Gastrocnemius medialis (tissue), 4 donors: ENCODE data around the gene MAD1L1. TPM values are rescaled to one million over a fixed set of nuclear protein-coding genes. Genes with fewer than 3 reads are reported as not detected.
"Not testable (repeated sequence)": the region's sequence is repeated elsewhere in the genome, so short reads cannot be mapped to it uniquely, and the experiment has no call there.

Source experiments
- ATAC-seq, 2 donors: fragments of 150-250 bp; one replicate each; pipeline ENCODE4 v1.9.1; 2016
- DNase-seq, 2 donors: peaks; one replicate each; pipeline ENCODE4 v3.0.0-alpha.2; 2019
- H3K27ac ChIP-seq, 4 donors: fragments of 200-600 bp; sonication (generic); 1 replicate in 1 of 4; 2 replicates in 3 of 4; pipeline ENCODE4 v1.5.1; 2016 to 2018; ENCODE audit warnings: mild to moderate bottlenecking in 2 of 4, moderate library complexity in 1 of 4
- H3K27me3 ChIP-seq, 3 donors: fragments of 200-600 bp; sonication (generic) in 2 of 3; 1 replicate in 1 of 3; 2 replicates in 2 of 3; pipeline versions ENCODE4 v1.5.1 to v1.6.0; 2016 to 2019; ENCODE audit warnings: mild to moderate bottlenecking in 1 of 3, moderate library complexity in 1 of 3
- H3K36me3 ChIP-seq, 2 donors: fragments of 200-600 bp; sonication (generic) in 1 of 2; one replicate each; pipeline ENCODE4 v1.5.1; 2017 to 2018
- H3K4me1 ChIP-seq, 2 donors: fragments of 200-600 bp; sonication (generic) in 1 of 2; one replicate each; pipeline ENCODE4 v1.5.1; 2016 to 2017; ENCODE audit warnings: mild to moderate bottlenecking in 2 of 2
- H3K4me3 ChIP-seq, 4 donors: fragments of 200-600 bp; sonication (generic) in 3 of 4; 1 replicate in 1 of 4; 2 replicates in 3 of 4; pipeline ENCODE4 v1.5.1; 2016 to 2019; ENCODE audit warnings: mild to moderate bottlenecking in 2 of 4
- H3K9me3 ChIP-seq, 3 donors: fragments of 200-600 bp; sonication (generic) in 2 of 3; 1 replicate in 1 of 3; 2 replicates in 2 of 3; pipeline ENCODE4 v1.5.1; 2016 to 2019
- CTCF ChIP-seq, 5 experiments: fragments of 450-650 bp in 3 of 5; fragments of 200-600 bp in 2 of 5; sonication (generic) in 2 of 5; IDR thresholded peaks in 4 of 5; conservative IDR thresholded peaks in 1 of 5; 1 replicate in 4 of 5; 2 replicates in 1 of 5; pipeline ENCODE4 v1.5.1; 2016 to 2019; ENCODE audit warnings: antibody characterized with exemption in 5 of 5, mild to moderate bottlenecking in 3 of 5, moderate library complexity in 3 of 5
- POLR2A ChIP-seq, 2 donors: fragments of 450-650 bp; IDR thresholded peaks; one replicate each; pipeline ENCODE4 v1.6.1; 2017; ENCODE audit warnings: antibody characterized with exemption in 2 of 2, mild to moderate bottlenecking in 2 of 2, moderate library complexity in 2 of 2
- in situ Hi-C, 4 donors: fragments of 200-750 bp; cut with MboI; loops; one replicate each; pipeline versions ENCODE4 v1.15.0 to v1.8.0; 2017; ENCODE audit warnings: low sequenced_read_pairs in 4 of 4
- intact Hi-C: fragments of 100-400 bp; cut with DNase I; formaldehyde crosslinking; loops from one replicate; pipeline ENCODE4 v1.15.1; 2023; ENCODE audit warnings: low total_unique reads
- total RNA-seq, 4 donors: library from RNA; depleted of rRNA; stranded (reverse); fragments of >200 nt; gene quantifications; one replicate each; pipeline versions ENCODE4 v1.1.0 to v1.2.3, GENCODE V29; 2016

The MAD1L1 gene
- total RNA-seq, 4 donors from 2014 or later, result 19.7 to 32.4 (median 22.7) TPM

- Histone ChIP-seq H3K27ac (no peak overlapping the region), H3K4me3 (no peak overlapping the region), H3K27me3 (no peaks in the 10 kb centered on the region), H3K4me1 (peaks cover 0 to 7% of the 10 kb centered on the region in 2 donors), H3K9me3 (no peaks in the 10 kb centered on the region), H3K36me3 (no peaks in the 10 kb centered on the region)
- intact Hi-C loops, result no loop called here
- in situ Hi-C loops, result no loop called here
- DNase-seq, result peak in 1 of 2 donors; percentile 25
- TF ChIP-seq POLR2A (IDR thresholded peaks at IDR 0.05) (no peak), CTCF (IDR thresholded peaks at IDR 0.05 in 4 of 5, conservative IDR thresholded peaks at IDR 0.05 in 1 of 5) (peak in 1 of 5 experiments; percentile 3)
- peak in 1 of 2 donors; percentile 33 for ATAC-seq
Observed at GRCh38 chr7:1883834-1884582, 348.7 kb downstream of the MAD1L1 start.

- Histone ChIP-seq H3K27ac (no peak overlapping the region), H3K4me1 (peaks cover 0 to 7% of the 10 kb centered on the region in 2 donors), H3K36me3 (no peaks in the 10 kb centered on the region), H3K4me3 (no peak overlapping the region), H3K9me3 (peaks cover 0 to 1% (median 0%) of the 10 kb centered on the region in 3 donors), H3K27me3 (no peaks in the 10 kb centered on the region)
- DNase-seq (no peak), ATAC-seq (peak; percentile 39 to 50)
- intact Hi-C loops, result no loop called here
- in situ Hi-C loops, result no loop called here
- TF ChIP-seq CTCF (IDR thresholded peaks at IDR 0.05 in 4 of 5, conservative IDR thresholded peaks at IDR 0.05 in 1 of 5) (no peak), POLR2A (IDR thresholded peaks at IDR 0.05) (no peak)
Observed at GRCh38 chr7:1883031-1883761, 349.5 kb downstream of the MAD1L1 start.

GRCh38 chr7:1882451-1882850 lies 350.3 kb downstream of the MAD1L1 start:
- peaks cover 0 to 7% of the 10 kb centered on the region in 2 donors for H3K4me1 ChIP-seq
- no peaks in the 10 kb centered on the region for H3K36me3 ChIP-seq
- no peak for ATAC-seq
- no peak for TF ChIP-seq CTCF (IDR thresholded peaks at IDR 0.05 in 4 of 5, conservative IDR thresholded peaks at IDR 0.05 in 1 of 5)
- TF ChIP-seq POLR2A (IDR thresholded peaks at IDR 0.05), result no peak
- intact Hi-C loops (no loop called here), in situ Hi-C loops (no loop called here)
- no peak overlapping the region for H3K27ac ChIP-seq
- no peak overlapping the region for H3K4me3 ChIP-seq
- DNase-seq, result no peak
- H3K9me3 ChIP-seq, result peaks cover 0 to 7% (median 0%) of the 10 kb centered on the region in 3 donors
- H3K27me3 ChIP-seq, result no peaks in the 10 kb centered on the region

GRCh38 chr7:1881946-1882345 lies 350.8 kb downstream of the MAD1L1 start:
- DNase-seq (no peak), ATAC-seq (no peak)
- H3K4me3 ChIP-seq, result no peak overlapping the region
- peaks cover 0 to 7% (median 0%) of the 10 kb centered on the region in 3 donors for H3K9me3 ChIP-seq
- intact Hi-C loops, result no loop called here
- in situ Hi-C loops, result no loop called here
- H3K27ac ChIP-seq, result no peak overlapping the region
- H3K27me3 ChIP-seq, result no peaks in the 10 kb centered on the region
- H3K4me1 ChIP-seq, result peaks cover 0 to 7% of the 10 kb centered on the region in 2 donors
- H3K36me3 ChIP-seq, result no peaks in the 10 kb centered on the region
- TF ChIP-seq POLR2A (IDR thresholded peaks at IDR 0.05) (no peak), CTCF (IDR thresholded peaks at IDR 0.05 in 4 of 5, conservative IDR thresholded peaks at IDR 0.05 in 1 of 5) (no peak)

- ATAC-seq, H3K9me3 ChIP-seq, H3K27ac ChIP-seq, H3K36me3 ChIP-seq, H3K4me3 ChIP-seq, H3K27me3 ChIP-seq, in situ Hi-C loops, intact Hi-C loops, DNase-seq: not testable (repeated sequence)
- peaks cover 0 to 13% of the 10 kb centered on the region in 2 donors for H3K4me1 ChIP-seq
Observed at GRCh38 chr7:1876641-1877040, 356.1 kb downstream of the MAD1L1 start.
